GM12891 (cell line): Measurements from ENCODE around the gene DTHD1.

ENCODE experiments used
- POLR2A ChIP-seq: IDR thresholded peaks from 2 replicates; pipeline ENCODE4 v1.6.1; 2011; ENCODE audit warnings: low read depth, low read length, control low read depth
- POLR2AphosphoS5 ChIP-seq: IDR thresholded peaks from 2 replicates; pipeline ENCODE4 v1.6.1; 2011; ENCODE audit warnings: low read depth, low read length, control low read depth
- SPI1 ChIP-seq: IDR thresholded peaks from 2 replicates; pipeline ENCODE4 v1.6.1; 2011; ENCODE audit warnings: low read depth, low read length, control low read depth
- TAF1 ChIP-seq: IDR thresholded peaks from 2 replicates; pipeline ENCODE4 v1.6.1; 2011; ENCODE audit warnings: low read depth, low read length, control low read depth

DNA sequence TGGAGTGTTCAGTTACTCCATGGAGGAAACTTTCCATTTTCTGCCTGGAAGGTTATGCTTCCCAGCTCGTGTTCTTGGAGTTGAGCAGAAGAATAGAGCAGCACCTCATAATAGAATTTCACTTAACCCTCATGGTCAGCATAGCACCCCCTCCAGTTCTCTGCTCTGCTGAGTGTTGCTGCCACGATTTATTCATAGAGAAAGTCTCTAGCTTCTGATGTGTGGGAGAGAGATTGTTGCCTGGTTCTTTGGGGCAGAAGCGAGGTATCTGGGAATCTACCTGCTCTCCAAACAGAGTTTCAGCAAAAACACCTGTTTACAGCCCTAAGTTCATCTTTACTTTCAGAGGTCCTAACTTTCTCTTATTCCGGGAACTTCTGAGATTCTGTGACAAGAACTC lies 3.9 kb upstream of the DTHD1 start:
- TF ChIP-seq POLR2AphosphoS5 (no peak), POLR2A (no peak), TAF1 (no peak), SPI1 (no peak)
